ENCODE measurements around the gene CACNA1C. TPM values are rescaled to one million over a fixed set of nuclear protein-coding genes. Genes with fewer than 3 reads are reported as not detected.

The CACNA1C gene
- total RNA-seq, 2 donors from 2014 or later = 0.84 to 10.2 TPM

GRCh38 chr12:2533036-2533435, 480.2 kb downstream of the CACNA1C start:
- Histone ChIP-seq H3K27me3 (no peaks in the 10 kb centered on the region), H3K4me3 (no peak overlapping the region), H3K27ac (no peak overlapping the region), H3K36me3 (no peaks in the 10 kb centered on the region), H3K4me1 (no peaks in the 10 kb centered on the region), H3K9me3 (no peaks in the 10 kb centered on the region), H3K9ac (ENCODE audit: low read depth in 2 of 2, low read length in 2 of 2) (no peak overlapping the region)
- DNase-seq = no peak
- intact Hi-C loops (cut with DNase I) = no loop called here
- no peak for TF ChIP-seq CTCF (IDR thresholded peaks at IDR 0.05)

- no peaks in the 10 kb centered on the region for H3K4me1 ChIP-seq
- H3K9ac ChIP-seq (ENCODE audit: low read depth in 2 of 2, low read length in 2 of 2) = no peak overlapping the region
- no peak for TF ChIP-seq CTCF (IDR thresholded peaks at IDR 0.05)
- no peak for DNase-seq
- H3K36me3 ChIP-seq = no peaks in the 10 kb centered on the region
- H3K27me3 ChIP-seq = no peaks in the 10 kb centered on the region
- H3K4me3 ChIP-seq = no peak overlapping the region
- no peaks in the 10 kb centered on the region for H3K9me3 ChIP-seq
- H3K27ac ChIP-seq = no peak overlapping the region
- intact Hi-C loops (cut with DNase I) = no loop called here
These were observed 482.9 kb downstream of the CACNA1C start for GRCh38 chr12:2535583-2536204.

GRCh38 chr12:2536724-2537123, 483.9 kb downstream of the CACNA1C start:
- intact Hi-C loops (cut with DNase I) = no loop called here
- no peak overlapping the region for H3K4me3 ChIP-seq
- no peaks in the 10 kb centered on the region for H3K27me3 ChIP-seq
- H3K4me1 ChIP-seq = no peaks in the 10 kb centered on the region
- no peaks in the 10 kb centered on the region for H3K9me3 ChIP-seq
- no peak for DNase-seq
- no peak overlapping the region for H3K9ac ChIP-seq (ENCODE audit: low read depth in 2 of 2, low read length in 2 of 2)
- H3K27ac ChIP-seq = no peak overlapping the region
- no peak for TF ChIP-seq CTCF (IDR thresholded peaks at IDR 0.05)
- no peaks in the 10 kb centered on the region for H3K36me3 ChIP-seq

- no peak overlapping the region for H3K4me3 ChIP-seq
- H3K9ac ChIP-seq (ENCODE audit: low read depth in 2 of 2, low read length in 2 of 2) = no peak overlapping the region
- no peaks in the 10 kb centered on the region for H3K4me1 ChIP-seq
- H3K27ac ChIP-seq = no peak overlapping the region
- H3K36me3 ChIP-seq = no peaks in the 10 kb centered on the region
- DNase-seq = no peak
- H3K9me3 ChIP-seq = no peaks in the 10 kb centered on the region
- TF ChIP-seq CTCF (IDR thresholded peaks at IDR 0.05) = no peak
- intact Hi-C loops (cut with DNase I) = no loop called here
- H3K27me3 ChIP-seq = no peaks in the 10 kb centered on the region
These were observed 485.2 kb downstream of the CACNA1C start for GRCh38 chr12:2537868-2538541.

GRCh38 chr12:2539938-2540337, 487.2 kb downstream of the CACNA1C start:
- intact Hi-C loops (cut with DNase I) = no loop called here
- Histone ChIP-seq H3K27me3 (no peaks in the 10 kb centered on the region), H3K9ac (ENCODE audit: low read depth in 2 of 2, low read length in 2 of 2) (no peak overlapping the region), H3K4me3 (no peak overlapping the region), H3K36me3 (no peaks in the 10 kb centered on the region), H3K4me1 (no peaks in the 10 kb centered on the region), H3K27ac (no peak overlapping the region), H3K9me3 (no peaks in the 10 kb centered on the region)
- no peak for TF ChIP-seq CTCF (IDR thresholded peaks at IDR 0.05)
- no peak for DNase-seq
